ENCODE measurements around the gene LRRC57. TPM values are rescaled to one million over a fixed set of nuclear protein-coding genes. Genes with fewer than 3 reads are reported as not detected.
A peak's percentile ranks its signal among the peaks of the same experiment; 100 is the strongest.

LRRC57 gene
- total RNA-seq, 2 experiments from 2014 or later = 28.2 to 30.4 TPM

- Mint-ChIP-seq H3K4me3 (no peak overlapping the region), H3K27ac (no peak overlapping the region), H3K4me1 (ENCODE audit: low read depth) (peaks cover 8% of the 10 kb centered on the region), H3K9me3 (ENCODE audit: insufficient read depth) (no peaks in the 10 kb centered on the region), H3K36me3 (ENCODE audit: low read depth) (peaks cover 4% of the 10 kb centered on the region), H3K27me3 (ENCODE audit: low read depth) (no peaks in the 10 kb centered on the region)
- no peak for DNase-seq
- no peak for ATAC-seq
- CTCF ChIA-PET = no interaction called here
- POLR2A ChIA-PET = interaction anchor here (4.3 kb wide), 1 partner anchor 11 kb away, joined by 23 read pairs; the partner anchor contains the start of gene ZNF106
Observed at GRCh38 chr15:42502477-42502876, 46.1 kb downstream of the LRRC57 start.

GRCh38 chr15:42499858-42500609, 48.6 kb downstream of the LRRC57 start:
- ATAC-seq (no peak), DNase-seq (no peak)
- Mint-ChIP-seq H3K4me1 (ENCODE audit: low read depth) (peaks cover 27% of the 10 kb centered on the region), H3K9me3 (ENCODE audit: insufficient read depth) (no peaks in the 10 kb centered on the region), H3K36me3 (ENCODE audit: low read depth) (peaks cover 7% of the 10 kb centered on the region), H3K27ac (no peak overlapping the region), H3K4me3 (no peak overlapping the region), H3K27me3 (ENCODE audit: low read depth) (no peaks in the 10 kb centered on the region)
- ChIA-PET POLR2A (interaction anchor here (4.3 kb wide), 1 partner anchor 9 kb away, joined by 23 read pairs; the partner anchor contains the start of gene ZNF106), CTCF (interaction anchor here (1.0 kb wide), 1 partner anchor 9 kb away, joined by 3 read pairs; the partner anchor contains the start of gene ZNF106)

- CTCF ChIA-PET = interaction anchor here (1.0 kb wide), 1 partner anchor 153 kb away, joined by 3 read pairs; no protein-coding TSS in a partner anchor
- H3K4me3 Mint-ChIP-seq = no peak overlapping the region
- no peak for ATAC-seq
- peaks cover 7% of the 10 kb centered on the region for H3K36me3 Mint-ChIP-seq (ENCODE audit: low read depth)
- no peaks in the 10 kb centered on the region for H3K9me3 Mint-ChIP-seq (ENCODE audit: insufficient read depth)
- no peak for DNase-seq
- POLR2A ChIA-PET = interaction anchor here (4.3 kb wide), 1 partner anchor 7 kb away, joined by 23 read pairs; the partner anchor contains the start of gene ZNF106
- H3K27me3 Mint-ChIP-seq (ENCODE audit: low read depth) = no peaks in the 10 kb centered on the region
- peaks cover 41% of the 10 kb centered on the region for H3K4me1 Mint-ChIP-seq (ENCODE audit: low read depth)
- no peak overlapping the region for H3K27ac Mint-ChIP-seq
Observed at GRCh38 chr15:42498212-42499068, 50.2 kb downstream of the LRRC57 start.

- peak within 1 kb of the TSS; percentile 96 for H3K4me3 Mint-ChIP-seq
- ChIA-PET CTCF (interaction anchor here (1.6 to 1.7 kb wide), 2 partner anchors 86 to 154 kb away, joined by 5 read pairs; no protein-coding TSS in a partner anchor), POLR2A (interaction anchor here (0.6 to 1.4 kb wide), 5 partner anchors 54 to 893 kb away, joined by 3 read pairs; no protein-coding TSS in a partner anchor)
- no peaks in the 10 kb centered on the region for H3K27me3 Mint-ChIP-seq (ENCODE audit: low read depth)
- no peaks in the 10 kb centered on the region for H3K9me3 Mint-ChIP-seq (ENCODE audit: insufficient read depth)
- H3K4me1 Mint-ChIP-seq (ENCODE audit: low read depth) = peaks cover 48% of the 10 kb centered on the region
- peaks cover 7% of the 10 kb centered on the region for H3K36me3 Mint-ChIP-seq (ENCODE audit: low read depth)
- ATAC-seq (peak; percentile 96), DNase-seq (peak; percentile 86)
- peak within 1 kb of the TSS; percentile 91 for H3K27ac Mint-ChIP-seq
Observed at GRCh38 chr15:42495361-42496212, 53.0 kb downstream of the LRRC57 start, which contains the start of gene SNAP23. Gene SNAP23 (plus strand): TSS chr15:42495634. CDS start chr15:42511847, 16,213 bp downstream.

- Mint-ChIP-seq H3K4me1 (ENCODE audit: low read depth) (peaks cover 48% of the 10 kb centered on the region), H3K27me3 (ENCODE audit: low read depth) (no peaks in the 10 kb centered on the region), H3K4me3 (peak overlapping the region; percentile 96), H3K27ac (peak overlapping the region; percentile 91), H3K9me3 (ENCODE audit: insufficient read depth) (no peaks in the 10 kb centered on the region), H3K36me3 (ENCODE audit: low read depth) (peaks cover 10% of the 10 kb centered on the region)
- DNase-seq = peak; percentile 46
- ChIA-PET CTCF (interaction anchor here (1.6 to 1.7 kb wide), 2 partner anchors 86 to 155 kb away, joined by 5 read pairs; no protein-coding TSS in a partner anchor), POLR2A (interaction anchor here (0.9 kb wide), 1 partner anchor 86 kb away, joined by 3 read pairs; no protein-coding TSS in a partner anchor)
- ATAC-seq = no peak
Observed at GRCh38 chr15:42494998-42495360, 53.6 kb downstream of the LRRC57 start.

- H3K4me1 Mint-ChIP-seq (ENCODE audit: low read depth) = peaks cover 51% of the 10 kb centered on the region
- no peak overlapping the region for H3K4me3 Mint-ChIP-seq
- DNase-seq (no peak), ATAC-seq (no peak)
- ChIA-PET CTCF (no interaction called here), POLR2A (no interaction called here)
- peak overlapping the region; percentile 2 for H3K27ac Mint-ChIP-seq
- H3K36me3 Mint-ChIP-seq (ENCODE audit: low read depth) = peaks cover 8% of the 10 kb centered on the region
- H3K27me3 Mint-ChIP-seq (ENCODE audit: low read depth) = no peaks in the 10 kb centered on the region
- H3K9me3 Mint-ChIP-seq (ENCODE audit: insufficient read depth) = no peaks in the 10 kb centered on the region
Observed at GRCh38 chr15:42493679-42494078, 54.9 kb downstream of the LRRC57 start.

GRCh38 chr15:42491539-42492225, 56.9 kb downstream of the LRRC57 start:
- peak overlapping the region; percentile 91 for H3K4me3 Mint-ChIP-seq
- CTCF ChIA-PET = interaction anchor here (0.9 to 2.2 kb wide), 4 partner anchors 8 to 90 kb away, joined by 3 to 8 read pairs (median 3); partner anchors contain the start of genes HAUS2 and LRRC57
- H3K27me3 Mint-ChIP-seq (ENCODE audit: low read depth) = no peaks in the 10 kb centered on the region
- DNase-seq = no peak
- H3K36me3 Mint-ChIP-seq (ENCODE audit: low read depth) = peaks cover 11% of the 10 kb centered on the region
- POLR2A ChIA-PET = interaction anchor here (0.6 to 1.6 kb wide), 17 partner anchors 9 to 961 kb away, joined by 3 to 23 read pairs (median 4); partner anchors contain the start of genes HAUS2 and LRRC57
- no peak for ATAC-seq
- peak overlapping the region; percentile 97 for H3K27ac Mint-ChIP-seq
- peaks cover 49% of the 10 kb centered on the region for H3K4me1 Mint-ChIP-seq (ENCODE audit: low read depth)
- H3K9me3 Mint-ChIP-seq (ENCODE audit: insufficient read depth) = no peaks in the 10 kb centered on the region

- no peaks in the 10 kb centered on the region for H3K27me3 Mint-ChIP-seq (ENCODE audit: low read depth)
- H3K4me3 Mint-ChIP-seq = peak within 1 kb of the TSS; percentile 91
- CTCF ChIA-PET = interaction anchor here (0.9 to 2.2 kb wide), 5 partner anchors 9 to 91 kb away, joined by 3 to 8 read pairs (median 3); partner anchors contain the start of genes HAUS2 and LRRC57
- DNase-seq (peak; percentile 91), ATAC-seq (peak; percentile 67)
- H3K36me3 Mint-ChIP-seq (ENCODE audit: low read depth) = peaks cover 11% of the 10 kb centered on the region
- POLR2A ChIA-PET = interaction anchor here (0.6 to 1.6 kb wide), 30 partner anchors 8 to 962 kb away, joined by 3 to 23 read pairs (median 4); partner anchors contain the start of genes HAUS2, LRRC57 and STARD9
- H3K4me1 Mint-ChIP-seq (ENCODE audit: low read depth) = peaks cover 41% of the 10 kb centered on the region
- H3K9me3 Mint-ChIP-seq (ENCODE audit: insufficient read depth) = no peaks in the 10 kb centered on the region
- peak within 1 kb of the TSS; percentile 97 for H3K27ac Mint-ChIP-seq
Observed at GRCh38 chr15:42490671-42491538, 57.7 kb downstream of the LRRC57 start, which contains the start of gene ZNF106. Gene ZNF106 (minus strand): TSS chr15:42491141. CDS start chr15:42472289, 18,852 bp downstream.

GRCh38 chr15:42490291-42490670, 58.3 kb downstream of the LRRC57 start:
- ATAC-seq = no peak
- Mint-ChIP-seq H3K27me3 (ENCODE audit: low read depth) (no peaks in the 10 kb centered on the region), H3K4me1 (ENCODE audit: low read depth) (peaks cover 36% of the 10 kb centered on the region), H3K9me3 (ENCODE audit: insufficient read depth) (no peaks in the 10 kb centered on the region), H3K4me3 (peak overlapping the region; percentile 91), H3K36me3 (ENCODE audit: low read depth) (peaks cover 8% of the 10 kb centered on the region), H3K27ac (peak overlapping the region; percentile 97)
- no peak for DNase-seq
- ChIA-PET CTCF (interaction anchor here (1.7 to 2.2 kb wide), 2 partner anchors 18 to 57 kb away, joined by 3 to 8 read pairs; partner anchors contain the start of genes HAUS2 and LRRC57), POLR2A (interaction anchor here (0.6 to 1.6 kb wide), 19 partner anchors 8 to 216 kb away, joined by 3 to 23 read pairs (median 4); partner anchors contain the start of genes HAUS2, LRRC57 and STARD9)
